NCI-H1105 (cell line): ENCODE measurements around the gene BPIFB1.

Source experiments
- DNase-seq: peaks from one replicate; lab custom pipeline; 2025; lab: John Stamatoyannopoulos, UW

BPIFB1 gene

GRCh38 chr20:33282991-33283555 is at the start of gene BPIFB1:
TSS of gene BPIFB1 (plus strand) at chr20:33283214. CDS start at chr20:33286074, 2,860 bp downstream.
- no peak for DNase-seq

GRCh38 chr20:33234050-33234449 is 49.0 kb upstream of the BPIFB1 start:
- no peak for DNase-seq

GRCh38 chr20:33235696-33236095 is 47.3 kb upstream of the BPIFB1 start, which contains the start of gene BPIFA1:
TSS of gene BPIFA1 (plus strand) at chr20:33235996. CDS start at chr20:33237712, 1,716 bp downstream.
- DNase-seq, result no peak

- no peak for DNase-seq
These were observed 46.7 kb upstream of the BPIFB1 start for GRCh38 chr20:33236351-33236750.

GRCh38 chr20:33237989-33238388 is 45.0 kb upstream of the BPIFB1 start:
- no peak for DNase-seq

- DNase-seq, result no peak
These were observed 43.6 kb upstream of the BPIFB1 start for GRCh38 chr20:33239418-33239817.

GRCh38 chr20:33239979-33240736 is 42.9 kb upstream of the BPIFB1 start:
- DNase-seq, result no peak

- no peak for DNase-seq
These were observed 42.1 kb upstream of the BPIFB1 start for GRCh38 chr20:33240923-33241322.

GRCh38 chr20:33242319-33243100 is 40.5 kb upstream of the BPIFB1 start:
- DNase-seq, result no peak

- DNase-seq, result no peak
These were observed 36.9 kb upstream of the BPIFB1 start for GRCh38 chr20:33246077-33246476.

- DNase-seq, result no peak
These were observed 33.6 kb upstream of the BPIFB1 start for GRCh38 chr20:33249456-33249855.

- no peak for DNase-seq
These were observed 32.3 kb upstream of the BPIFB1 start for GRCh38 chr20:33250666-33251065.

GRCh38 chr20:33251496-33251895 is 31.5 kb upstream of the BPIFB1 start:
- DNase-seq, result no peak

- no peak for DNase-seq
These were observed 30.6 kb upstream of the BPIFB1 start for GRCh38 chr20:33252460-33252859.

GRCh38 chr20:33255005-33255404 is 28.0 kb upstream of the BPIFB1 start:
- no peak for DNase-seq

GRCh38 chr20:33257237-33257636 is 25.8 kb upstream of the BPIFB1 start:
- DNase-seq, result no peak

GRCh38 chr20:33259371-33259770 is 23.6 kb upstream of the BPIFB1 start:
- no peak for DNase-seq

- DNase-seq, result no peak
These were observed 21.5 kb upstream of the BPIFB1 start for GRCh38 chr20:33261465-33261864.

GRCh38 chr20:33262658-33263065 is 20.4 kb upstream of the BPIFB1 start:
- DNase-seq, result no peak

GRCh38 chr20:33263784-33264183 is 19.2 kb upstream of the BPIFB1 start:
- no peak for DNase-seq

- no peak for DNase-seq
These were observed 15.3 kb upstream of the BPIFB1 start for GRCh38 chr20:33267701-33268100.

- no peak for DNase-seq
These were observed 10.7 kb upstream of the BPIFB1 start for GRCh38 chr20:33272155-33272873.
